Esophagus muscularis mucosa (tissue), 4 donors: ENCODE measurements around the gene FBH1. TPM values are rescaled to one million over a fixed set of nuclear protein-coding genes. Genes with fewer than 3 reads are reported as not detected.
A peak's percentile ranks its signal among the peaks of the same experiment; 100 is the strongest.

Experiments used
- DNase-seq: peaks from one replicate; pipeline ENCODE4 v3.0.0-alpha.2; 2017; ENCODE audit errors: extremely low spot score
- H3K27ac ChIP-seq, 4 donors: fragments of 200-600 bp; sonication (generic); replicated peaks in 1 of 4; 1 replicate in 3 of 4; 2 replicates in 1 of 4; pipeline ENCODE4 v1.5.1; 2016 to 2019; ENCODE audit warnings: mild to moderate bottlenecking in 1 of 4
- H3K27me3 ChIP-seq, 4 donors: fragments of 200-600 bp; sonication (generic); one replicate each; pipeline versions ENCODE4 v1.5.1 to v1.6.0; 2016 to 2019
- H3K36me3 ChIP-seq, 4 donors: fragments of 200-600 bp; sonication (generic); one replicate each; pipeline ENCODE4 v1.5.1; 2016 to 2019
- H3K4me1 ChIP-seq, 4 donors: fragments of 200-600 bp; sonication (generic); one replicate each; pipeline ENCODE4 v1.5.1; 2016 to 2019
- H3K4me3 ChIP-seq, 4 donors: fragments of 200-600 bp; sonication (generic); 1 replicate in 2 of 4; 2 replicates in 2 of 4; pipeline ENCODE4 v1.5.1; 2016 to 2019; ENCODE audit warnings: mild to moderate bottlenecking in 4 of 4, moderate library complexity in 1 of 4
- H3K9me3 ChIP-seq, 4 donors: fragments of 200-600 bp; sonication (generic); 1 replicate in 3 of 4; 2 replicates in 1 of 4; pipeline ENCODE4 v1.5.1; 2016 to 2019
- EP300 ChIP-seq: sonication (generic); formaldehyde crosslinking; IDR thresholded peaks from one replicate; pipeline ENCODE4 v1.6.1; 2017; ENCODE audit warnings: antibody characterized with exemption
- POLR2A ChIP-seq: fragments of 450-650 bp; IDR thresholded peaks from one replicate; pipeline ENCODE4 v1.6.1; 2017; ENCODE audit warnings: antibody characterized with exemption, moderate library complexity, mild to moderate bottlenecking, low read depth
- POLR2AphosphoS5 ChIP-seq, 2 donors: sonication (generic); formaldehyde crosslinking; IDR thresholded peaks; one replicate each; pipeline ENCODE4 v1.6.1; 2017; ENCODE audit warnings: antibody characterized with exemption in 2 of 2
- WGBS: methylation state at CpG from one replicate; pipeline ENCODE4 v1.1.5; 2018; 5-methylcytosine and 5-hydroxymethylcytosine counted together
- intact Hi-C: fragments of 100-400 bp; cut with DNase I; formaldehyde crosslinking; loops from one replicate; pipeline ENCODE4 v1.15.1; 2023
- total RNA-seq, 4 donors: library from RNA; depleted of rRNA; stranded (reverse); fragments of >200 nt; gene quantifications; one replicate each; pipeline versions ENCODE4 v1.1.0 to v1.2.1, GENCODE V29; 2016
- TF ChIP-seq, protein P1 (sequence below), 3 experiments: fragments of 200-600 bp in 2 of 3; fragments of 450-650 bp in 1 of 3; sonication (generic) in 2 of 3; IDR thresholded peaks; one replicate each; pipeline ENCODE4 v1.5.1; 2017 to 2019; ENCODE audit warnings: antibody characterized with exemption in 3 of 3, mild to moderate bottlenecking in 2 of 3, moderate library complexity in 1 of 3

Gene FBH1
- total RNA-seq, 4 donors from 2014 or later: 90.3 to 93.0 (median 92.3) TPM

GRCh38 chr10:5971886-5972285, 81.8 kb downstream of the FBH1 start:
- intact Hi-C loops: no loop called here
- no peaks in the 10 kb centered on the region for H3K9me3 ChIP-seq
- H3K4me1 ChIP-seq: peaks cover 13 to 41% (median 21%) of the 10 kb centered on the region in 4 donors
- 65% methylated on average over 4 of the region's 4 CpGs for WGBS
- peaks cover 0 to 7% (median 0%) of the 10 kb centered on the region in 4 donors for H3K36me3 ChIP-seq
- no peaks in the 10 kb centered on the region for H3K27me3 ChIP-seq
- H3K27ac ChIP-seq: peak overlapping the region; percentile 23 to 63 (median 52)
- TF ChIP-seq, protein P1, sequence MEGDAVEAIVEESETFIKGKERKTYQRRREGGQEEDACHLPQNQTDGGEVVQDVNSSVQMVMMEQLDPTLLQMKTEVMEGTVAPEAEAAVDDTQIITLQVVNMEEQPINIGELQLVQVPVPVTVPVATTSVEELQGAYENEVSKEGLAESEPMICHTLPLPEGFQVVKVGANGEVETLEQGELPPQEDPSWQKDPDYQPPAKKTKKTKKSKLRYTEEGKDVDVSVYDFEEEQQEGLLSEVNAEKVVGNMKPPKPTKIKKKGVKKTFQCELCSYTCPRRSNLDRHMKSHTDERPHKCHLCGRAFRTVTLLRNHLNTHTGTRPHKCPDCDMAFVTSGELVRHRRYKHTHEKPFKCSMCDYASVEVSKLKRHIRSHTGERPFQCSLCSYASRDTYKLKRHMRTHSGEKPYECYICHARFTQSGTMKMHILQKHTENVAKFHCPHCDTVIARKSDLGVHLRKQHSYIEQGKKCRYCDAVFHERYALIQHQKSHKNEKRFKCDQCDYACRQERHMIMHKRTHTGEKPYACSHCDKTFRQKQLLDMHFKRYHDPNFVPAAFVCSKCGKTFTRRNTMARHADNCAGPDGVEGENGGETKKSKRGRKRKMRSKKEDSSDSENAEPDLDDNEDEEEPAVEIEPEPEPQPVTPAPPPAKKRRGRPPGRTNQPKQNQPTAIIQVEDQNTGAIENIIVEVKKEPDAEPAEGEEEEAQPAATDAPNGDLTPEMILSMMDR (IDR thresholded peaks at IDR 0.05): no peak
- no peak for TF ChIP-seq POLR2A
- no peak for TF ChIP-seq EP300
- no peak for TF ChIP-seq POLR2AphosphoS5 (IDR thresholded peaks at IDR 0.05)
- no peak overlapping the region for H3K4me3 ChIP-seq
- peak; percentile 86 for DNase-seq

DNA sequence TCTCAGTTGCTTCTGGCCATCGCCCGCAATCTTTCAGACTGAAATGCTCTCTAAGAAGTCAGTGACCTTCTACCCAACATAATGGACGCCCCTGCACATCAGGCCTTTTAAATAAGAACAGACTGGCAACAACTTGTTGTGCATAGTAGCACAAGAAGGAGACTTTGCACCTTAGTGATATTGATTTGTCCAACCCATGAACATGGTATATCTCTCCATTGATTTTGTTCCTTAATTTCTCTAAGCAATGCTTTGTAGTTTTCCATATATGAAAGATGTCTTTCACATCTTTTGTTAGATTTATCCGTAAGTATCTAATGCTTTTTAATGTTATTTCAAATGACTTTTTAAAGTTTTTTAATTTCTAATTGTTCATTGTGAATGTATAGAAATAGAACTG, 83.0 kb downstream of the FBH1 start:
- intact Hi-C loops: no loop called here
- Histone ChIP-seq H3K4me3 (no peak overlapping the region), H3K27me3 (no peaks in the 10 kb centered on the region), H3K4me1 (peaks cover 14 to 47% (median 27%) of the 10 kb centered on the region in 4 donors), H3K9me3 (no peaks in the 10 kb centered on the region), H3K36me3 (no peaks in the 10 kb centered on the region), H3K27ac (no peak overlapping the region)
- WGBS: 91% methylated on average over 4 of the region's 4 CpGs
- TF ChIP-seq POLR2A: no peak
- TF ChIP-seq POLR2AphosphoS5 (IDR thresholded peaks at IDR 0.05): no peak
- TF ChIP-seq, protein P1 (IDR thresholded peaks at IDR 0.05): no peak
- TF ChIP-seq EP300: no peak
- no peak for DNase-seq

GRCh38 chr10:5975641-5976473, 85.8 kb downstream of the FBH1 start:
- Histone ChIP-seq H3K4me1 (peaks cover 18 to 49% (median 26%) of the 10 kb centered on the region in 4 donors), H3K9me3 (no peaks in the 10 kb centered on the region), H3K4me3 (peak overlapping the region; percentile 79 to 89 (median 87)), H3K27me3 (no peaks in the 10 kb centered on the region), H3K27ac (peak overlapping the region; percentile 88 to 91 (median 89)), H3K36me3 (no peaks in the 10 kb centered on the region)
- TF ChIP-seq, protein P1 (IDR thresholded peaks at IDR 0.05): no peak
- TF ChIP-seq EP300 (no peak), POLR2AphosphoS5 (IDR thresholded peaks at IDR 0.05) (peak; percentile 33 to 54), POLR2A (no peak)
- WGBS: 80% methylated on average over 20 of the region's 20 CpGs
- intact Hi-C loops: no loop called here
- peak; percentile 93 for DNase-seq

- no peaks in the 10 kb centered on the region for H3K36me3 ChIP-seq
- no peak for TF ChIP-seq EP300
- TF ChIP-seq, protein P1 (IDR thresholded peaks at IDR 0.05): no peak
- no peak for TF ChIP-seq POLR2A
- TF ChIP-seq POLR2AphosphoS5 (IDR thresholded peaks at IDR 0.05): no peak
- H3K4me1 ChIP-seq: peaks cover 12 to 41% (median 23%) of the 10 kb centered on the region in 4 donors
- WGBS: 5% methylated on average over 19 of the region's 82 CpGs
- DNase-seq: peak; percentile 92
- peak overlapping the region; percentile 79 to 89 (median 87) for H3K4me3 ChIP-seq
- intact Hi-C loops: no loop called here
- H3K27me3 ChIP-seq: no peaks in the 10 kb centered on the region
- H3K27ac ChIP-seq: peak overlapping the region; percentile 88 to 91 (median 89)
- H3K9me3 ChIP-seq: no peaks in the 10 kb centered on the region
Measured at GRCh38 chr10:5976512-5977470, 86.7 kb downstream of the FBH1 start.
